AG04449 (cell line): ENCODE results near the gene AHR.

Experiments
- CTCF ChIA-PET: fragments of 350-600 bp; formaldehyde crosslinking; extraction: SDS; loops from one replicate; lab custom pipeline; 2021; ENCODE audit warnings: antibody characterized with exemption; lab: Yijun Ruan, JAX
- POLR2A ChIA-PET: fragments of 400-600, 350-600 bp; formaldehyde crosslinking; extraction: SDS; loops from one replicate; lab custom pipeline; 2020; ENCODE audit warnings: antibody characterized with exemption, inconsistent platforms; lab: Yijun Ruan, JAX
- DNase-seq: peaks from one replicate; pipeline ENCODE4 v3.0.0-alpha.2; 2010; ENCODE audit warnings: low read depth, low spot score
- H3K4me3 ChIP-seq: 2 replicates; pipeline ENCODE4 v1.5.1; 2011; ENCODE audit warnings: low read depth, mild to moderate bottlenecking, control low read depth, low read length
- CTCF ChIP-seq: IDR thresholded peaks from one replicate; pipeline ENCODE4 v1.5.1; 2011; ENCODE audit warnings: mild to moderate bottlenecking, moderate library complexity, low read length, control low read depth, inconsistent platforms; ENCODE audit not compliant: insufficient read depth; ENCODE audit errors: missing control alignments

The AHR gene

GRCh38 chr7:17326378-17326777 is 27.9 kb downstream of the AHR start:
- POLR2A ChIA-PET, result no interaction called here
- CTCF ChIA-PET, result no interaction called here
- no peak for DNase-seq
- no peak overlapping the region for H3K4me3 ChIP-seq
- TF ChIP-seq CTCF, result no peak

- DNase-seq, result no peak
- H3K4me3 ChIP-seq, result no peak overlapping the region
- no peak for TF ChIP-seq CTCF
- ChIA-PET CTCF (no interaction called here), POLR2A (no interaction called here)
These were observed 30.2 kb downstream of the AHR start for GRCh38 chr7:17328641-17329040.

GRCh38 chr7:17329440-17329839 is 31.0 kb downstream of the AHR start:
- POLR2A ChIA-PET, result no interaction called here
- CTCF ChIA-PET, result interaction anchor here (1.8 to 2.3 kb wide), 3 partner anchors 8 to 347 kb away, joined by 5 to 9 read pairs (median 7); no protein-coding TSS in a partner anchor
- no peak for TF ChIP-seq CTCF
- DNase-seq, result no peak
- H3K4me3 ChIP-seq, result no peak overlapping the region

GRCh38 chr7:17331891-17332501 is 33.5 kb downstream of the AHR start:
- no peak for TF ChIP-seq CTCF
- ChIA-PET POLR2A (no interaction called here), CTCF (no interaction called here)
- DNase-seq, result no peak
- no peak overlapping the region for H3K4me3 ChIP-seq

- CTCF ChIA-PET, result no interaction called here
These were observed 34.8 kb downstream of the AHR start for GRCh38 chr7:17333221-17333620.

GRCh38 chr7:17336168-17336567 is 37.7 kb downstream of the AHR start:
- H3K4me3 ChIP-seq, result no peak overlapping the region
- POLR2A ChIA-PET, result no interaction called here
- CTCF ChIA-PET, result no interaction called here
- TF ChIP-seq CTCF, result no peak
- no peak for DNase-seq

More at GRCh38 chr7:17333221-17333620, 34.8 kb downstream of the AHR start:
- no peak for TF ChIP-seq CTCF
- no peak overlapping the region for H3K4me3 ChIP-seq
- no peak for DNase-seq
- POLR2A ChIA-PET, result no interaction called here
